HG02970 (cell line): ENCODE results near the gene PERP.

ENCODE experiments used
- ATAC-seq: cut with Tn5 transposase; IDR thresholded peaks from one replicate; pipeline ENCODE4 v1.9.1; 2021; ENCODE audit warnings: mild to moderate bottlenecking, moderate library complexity, moderate number of reproducible peaks; ENCODE audit not compliant: unreplicated experiment, low FRiP score

Gene PERP

GRCh38 chr6:138073264-138073663 is 34.0 kb downstream of the PERP start:
- ATAC-seq = no peak

DNA sequence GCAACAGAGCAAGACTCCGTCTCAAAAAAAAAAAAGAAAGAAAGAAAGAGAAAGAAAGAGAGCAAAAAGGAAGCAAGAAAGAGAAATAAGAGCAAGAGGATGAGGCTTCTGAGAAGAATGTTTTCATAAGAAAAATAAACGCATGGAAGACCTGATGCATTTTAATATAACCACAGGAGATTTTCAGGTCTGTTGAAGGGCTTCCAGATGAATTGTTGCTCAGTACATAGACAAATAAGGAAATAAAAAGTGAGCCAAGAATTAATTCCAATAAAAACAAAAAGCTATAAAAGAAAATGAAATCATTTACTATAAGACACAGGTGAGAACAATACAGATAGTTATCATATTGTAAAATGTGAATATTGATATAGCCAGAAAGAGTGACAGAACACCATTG is 43.5 kb downstream of the PERP start:
- no peak for ATAC-seq

DNA sequence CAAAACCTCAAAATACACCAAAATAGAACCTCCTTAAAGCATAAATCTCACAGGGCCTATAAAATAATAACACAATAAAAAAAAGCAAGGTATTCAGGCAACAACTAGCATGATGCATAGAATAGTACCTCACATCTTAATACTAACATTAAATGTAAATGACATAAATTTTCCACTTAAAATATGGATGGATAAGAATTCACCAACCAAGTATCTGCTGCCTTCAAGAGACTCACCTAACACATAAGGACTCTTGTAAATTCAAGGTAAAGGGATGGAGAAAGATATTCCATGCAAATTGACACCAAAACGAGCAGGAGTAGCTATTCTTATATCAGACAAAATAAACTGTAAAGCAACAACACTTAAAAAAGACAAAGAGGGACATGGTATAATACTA is 52.2 kb downstream of the PERP start:
- no peak for ATAC-seq

- no peak for ATAC-seq
Observed at GRCh38 chr6:138052783-138053182, 54.4 kb downstream of the PERP start.

GRCh38 chr6:138044972-138045371 is 62.2 kb downstream of the PERP start:
- ATAC-seq = no peak

- no peak for ATAC-seq
Observed at GRCh38 chr6:138044458-138044857, 62.8 kb downstream of the PERP start.
